Ovary (tissue), 3 donors: ENCODE data around the gene E2F2.

Experiments
- CTCF ChIP-seq, 3 donors: fragments of 450-650 bp in 2 of 3; fragments of 200-600 bp in 1 of 3; IDR thresholded peaks; one replicate each; pipeline versions ENCODE4 v1.5.1 to v1.8.0; 2016 to 2022; ENCODE audit warnings: antibody characterized with exemption in 3 of 3, mild to moderate bottlenecking in 1 of 3
- EP300 ChIP-seq: sonication (generic); formaldehyde crosslinking; IDR thresholded peaks from one replicate; pipeline ENCODE4 v1.6.1; 2017; ENCODE audit warnings: antibody characterized with exemption
- POLR2A ChIP-seq: fragments of 450-650 bp; IDR thresholded peaks from one replicate; pipeline ENCODE4 v1.6.1; 2017; ENCODE audit warnings: antibody characterized with exemption, mild to moderate bottlenecking, moderate library complexity
- donor health status: DM: no; HTN: no; CAD: no.

- TF ChIP-seq POLR2A: no peak
- no peak for TF ChIP-seq CTCF (IDR thresholded peaks at IDR 0.05)
- TF ChIP-seq EP300: no peak
Measured at GRCh38 chr1:23500466-23500865, 30.6 kb downstream of the E2F2 start.
